HG02884 (cell line): ENCODE measurements around the gene CLCN5.

ENCODE experiments used
- ATAC-seq: cut with Tn5 transposase; IDR thresholded peaks from one replicate; pipeline ENCODE4 v1.9.1; 2021; ENCODE audit warnings: mild to moderate bottlenecking, moderate library complexity; ENCODE audit not compliant: unreplicated experiment

CLCN5 gene

DNA sequence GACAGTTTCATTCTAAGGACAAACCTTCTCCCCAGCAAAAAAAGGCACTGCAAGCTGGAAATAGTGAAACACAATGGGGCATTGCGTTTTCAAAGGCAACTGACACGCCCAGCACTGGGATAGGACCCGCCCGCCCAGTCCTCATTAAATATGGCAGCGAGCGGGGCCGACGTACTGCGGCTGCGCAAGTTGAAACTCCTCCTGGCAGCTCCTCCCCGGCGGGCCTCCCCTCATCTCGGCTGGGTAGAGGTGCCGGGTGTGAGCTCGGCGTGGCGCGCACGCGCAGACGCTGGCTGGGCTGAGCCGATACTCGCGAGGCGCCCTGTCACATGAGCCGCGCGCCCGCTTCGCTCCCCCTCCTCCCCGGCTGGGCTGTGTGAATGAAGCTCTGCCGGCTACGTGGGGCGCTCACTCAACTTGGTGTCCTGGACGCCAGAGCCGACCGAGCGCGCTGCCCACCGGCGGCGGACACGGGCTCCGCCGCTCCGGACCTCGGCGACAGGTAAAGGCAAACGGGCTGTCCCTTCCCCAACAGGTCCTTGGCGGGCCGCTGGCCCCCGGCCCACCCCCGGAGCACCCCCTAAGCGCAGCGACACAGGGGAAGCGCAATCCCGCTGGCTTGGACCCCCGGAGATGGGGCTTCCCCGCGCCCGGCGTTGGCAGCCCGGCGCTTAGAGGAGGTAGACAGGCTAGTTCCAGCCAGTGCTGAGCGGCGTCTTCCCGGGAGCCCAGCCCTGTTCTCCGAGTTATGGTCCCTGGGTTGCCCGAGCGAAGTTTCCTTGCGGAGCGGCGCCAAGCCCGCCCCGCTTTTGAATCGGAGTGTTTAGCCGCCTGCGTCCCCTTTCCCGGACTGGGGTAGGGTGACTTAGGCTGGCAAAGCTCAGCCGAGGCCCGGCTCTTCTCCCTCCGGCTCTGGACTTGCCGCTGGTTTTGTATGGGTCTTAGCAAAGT lies at the start of gene CLCN5:
CLCN5 (plus strand) TSS at position 306 of the 951 bp plus-strand sequence. CDS start 2,703 bp downstream, outside the sequence.
- ATAC-seq: peak; percentile 96

DNA sequence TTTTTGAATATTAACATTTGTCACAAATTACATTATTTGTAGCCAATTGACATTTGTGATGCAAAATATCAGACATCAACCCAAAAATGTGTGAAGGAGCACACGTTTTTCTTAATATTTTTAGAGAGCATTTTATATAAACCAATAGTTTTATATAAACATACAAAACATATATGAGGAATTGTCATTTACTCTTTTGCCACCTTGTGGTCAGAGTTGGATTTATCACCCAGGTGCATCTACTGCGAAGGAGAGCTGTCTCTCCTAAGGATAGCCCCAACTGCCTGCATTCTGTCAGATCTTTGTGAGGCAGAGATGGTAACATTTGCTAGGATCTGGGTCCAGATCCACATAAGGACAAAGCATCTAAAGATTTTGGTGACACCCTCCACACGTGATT lies 45.6 kb upstream of the CLCN5 start:
- ATAC-seq: no peak

DNA sequence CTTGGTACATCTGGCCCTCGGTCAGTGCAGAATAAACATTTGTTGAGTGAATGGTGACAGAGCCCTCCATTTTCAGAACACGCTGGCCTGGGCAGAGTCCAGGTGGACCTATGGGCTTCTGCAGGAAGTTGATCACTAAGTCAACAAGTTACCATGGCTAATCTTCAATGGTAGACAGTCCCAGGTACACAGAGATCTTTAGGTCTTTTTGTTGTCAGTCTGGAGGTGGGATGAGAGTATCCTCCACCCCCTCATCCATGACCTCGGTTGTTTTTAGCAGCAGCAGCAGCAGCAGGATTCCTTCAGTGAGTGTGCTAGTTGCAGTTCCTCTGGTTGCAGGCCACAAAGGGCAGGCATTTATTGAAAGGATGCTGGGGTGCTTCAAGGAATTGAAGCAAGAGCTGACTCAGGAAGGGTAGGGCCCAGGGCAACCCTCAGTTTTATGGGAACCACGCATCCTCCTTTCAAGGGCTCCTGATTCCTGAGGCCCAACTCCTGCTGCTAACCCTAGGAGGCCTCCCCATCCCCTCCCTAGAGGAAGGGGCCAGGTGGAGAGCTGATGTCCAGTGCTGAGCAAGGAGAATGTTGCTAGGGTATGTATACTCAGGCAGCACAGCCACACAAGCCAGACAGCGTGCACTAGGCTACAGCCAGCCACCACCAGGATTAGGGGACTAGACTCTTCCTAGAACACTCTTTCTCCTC lies 44.8 kb upstream of the CLCN5 start:
- no peak for ATAC-seq

DNA sequence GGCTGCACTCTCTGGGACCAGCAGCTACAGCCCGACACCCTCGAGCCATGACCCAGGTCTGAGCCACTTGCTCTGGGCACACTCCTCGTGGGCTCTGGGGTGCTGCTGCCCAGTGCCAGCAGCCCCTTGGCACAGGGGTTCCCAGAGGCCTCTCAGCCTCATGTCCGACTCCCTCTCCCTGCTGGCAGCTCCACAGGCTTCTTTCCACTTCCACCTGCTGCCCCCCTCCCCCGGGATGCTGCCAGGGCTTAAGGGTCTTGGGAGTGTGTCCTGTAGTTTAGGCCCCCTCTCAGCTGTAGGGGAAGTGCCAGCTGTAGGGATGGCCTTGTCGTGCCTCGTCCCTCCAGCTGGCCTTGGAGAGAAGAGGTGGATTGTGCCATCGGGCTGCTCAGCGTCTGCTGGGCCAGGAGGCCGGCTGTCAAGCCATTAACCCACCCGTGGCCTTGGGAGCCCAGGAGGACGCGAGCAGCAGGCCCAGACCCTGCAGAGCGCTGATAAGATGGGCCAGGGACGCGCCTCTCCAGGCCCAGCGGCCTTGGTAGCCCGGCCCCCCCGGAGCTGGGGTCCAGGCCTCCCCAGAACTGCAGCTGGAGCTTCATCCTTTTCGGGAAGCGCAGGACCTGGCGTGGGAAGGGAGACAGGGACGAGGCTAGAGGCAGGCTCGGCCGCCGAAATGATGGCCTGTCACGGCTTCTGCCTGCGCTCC lies 44.1 kb upstream of the CLCN5 start:
- ATAC-seq: no peak

DNA sequence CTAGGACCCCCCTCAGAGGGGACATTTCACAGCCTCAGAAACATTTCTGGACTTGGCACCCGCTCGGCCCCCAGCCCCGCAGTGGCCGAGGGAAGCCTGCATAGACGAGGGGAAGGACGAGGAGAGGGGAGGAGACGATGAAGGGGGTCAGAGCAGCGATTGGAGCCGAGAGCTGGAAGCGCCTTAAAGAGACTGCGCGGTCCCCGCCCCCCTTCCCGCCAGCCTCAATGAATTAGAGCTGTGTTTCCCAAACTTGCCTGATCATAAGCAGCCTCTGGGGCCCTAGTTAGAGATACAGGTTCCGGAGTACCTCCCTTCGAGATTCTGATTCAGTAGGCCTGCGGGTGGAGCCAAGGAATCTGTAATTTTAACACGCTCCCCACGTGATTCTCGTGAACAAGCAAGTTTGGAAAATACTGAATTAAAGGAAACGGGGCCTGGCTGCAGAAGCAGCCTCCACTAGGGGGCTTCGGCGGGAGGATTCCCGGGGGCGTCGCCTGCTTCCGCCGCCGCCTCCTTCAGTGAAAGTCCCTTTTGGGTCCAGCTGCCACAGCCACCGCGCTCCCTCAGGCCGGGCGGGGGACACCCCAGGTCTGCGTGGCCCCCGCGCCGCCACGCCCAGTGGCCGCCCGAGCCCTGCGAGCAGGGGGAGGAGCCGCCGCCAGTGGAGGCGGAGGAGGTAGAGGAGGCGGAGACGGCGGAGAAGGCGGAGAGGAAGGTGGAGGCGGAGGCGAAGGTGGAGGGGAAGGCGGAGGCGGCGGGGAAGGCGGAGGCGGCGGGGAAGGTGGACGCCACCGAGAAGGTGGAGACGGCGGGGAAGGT lies 43.4 kb upstream of the CLCN5 start, which contains the start of gene USP27X:
USP27X (plus strand) TSS at position 651 of the 822 bp plus-strand sequence. CDS start 824 bp downstream, outside the sequence.
- peak; percentile 79 for ATAC-seq

DNA sequence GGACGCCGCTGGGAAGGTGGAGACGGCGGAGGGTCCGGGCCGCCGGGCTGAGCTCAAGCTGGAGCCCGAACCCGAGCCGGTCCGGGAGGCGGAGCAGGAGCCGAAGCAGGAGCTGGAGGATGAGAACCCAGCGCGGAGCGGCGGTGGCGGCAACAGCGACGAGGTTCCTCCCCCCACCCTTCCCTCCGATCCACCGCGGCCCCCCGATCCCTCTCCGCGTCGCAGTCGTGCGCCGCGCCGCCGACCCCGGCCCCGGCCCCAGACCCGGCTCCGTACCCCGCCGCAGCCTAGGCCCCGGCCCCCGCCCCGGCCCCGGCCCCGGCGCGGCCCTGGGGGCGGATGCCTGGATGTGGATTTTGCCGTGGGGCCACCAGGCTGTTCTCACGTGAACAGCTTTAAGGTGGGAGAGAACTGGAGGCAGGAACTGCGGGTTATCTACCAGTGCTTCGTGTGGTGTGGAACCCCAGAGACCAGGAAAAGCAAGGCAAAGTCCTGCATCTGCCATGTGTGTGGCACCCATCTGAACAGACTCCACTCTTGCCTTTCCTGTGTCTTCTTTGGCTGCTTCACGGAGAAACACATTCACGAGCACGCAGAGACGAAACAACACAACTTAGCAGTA lies 42.6 kb upstream of the CLCN5 start:
- peak; percentile 5 for ATAC-seq

DNA sequence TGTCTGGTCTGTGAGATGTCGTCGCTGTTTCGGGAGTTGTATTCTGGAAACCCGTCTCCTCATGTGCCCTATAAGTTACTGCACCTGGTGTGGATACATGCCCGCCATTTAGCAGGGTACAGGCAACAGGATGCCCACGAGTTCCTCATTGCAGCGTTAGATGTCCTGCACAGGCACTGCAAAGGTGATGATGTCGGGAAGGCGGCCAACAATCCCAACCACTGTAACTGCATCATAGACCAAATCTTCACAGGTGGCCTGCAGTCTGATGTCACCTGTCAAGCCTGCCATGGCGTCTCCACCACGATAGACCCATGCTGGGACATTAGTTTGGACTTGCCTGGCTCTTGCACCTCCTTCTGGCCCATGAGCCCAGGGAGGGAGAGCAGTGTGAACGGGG lies 41.7 kb upstream of the CLCN5 start:
- ATAC-seq: no peak

DNA sequence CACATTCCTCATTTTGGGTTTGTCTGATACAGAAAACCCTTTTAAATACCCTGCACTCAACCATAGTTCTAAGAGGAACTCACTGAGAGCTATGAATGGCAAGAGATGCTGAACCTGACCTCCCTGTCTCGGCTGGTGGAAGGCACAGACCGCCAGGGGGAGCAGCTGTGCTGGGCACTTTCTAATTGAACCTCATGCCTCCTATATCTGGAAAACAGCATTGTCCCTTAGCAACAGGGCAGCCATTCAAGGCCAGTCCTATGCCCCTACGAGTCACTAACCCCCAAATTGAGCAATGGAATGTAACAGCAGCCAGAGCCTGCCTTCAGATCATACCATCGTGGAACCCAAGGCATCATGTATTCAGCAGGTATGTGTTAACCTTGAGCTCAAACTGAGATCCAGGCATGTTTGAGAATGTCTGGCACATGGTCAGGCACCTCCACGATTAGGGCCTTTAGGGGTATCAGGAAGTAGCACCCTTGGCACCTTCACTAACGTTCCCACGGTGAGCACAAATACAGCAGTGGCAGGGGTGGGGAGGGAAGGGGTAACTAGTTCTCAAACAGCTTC lies 38.0 kb upstream of the CLCN5 start:
- ATAC-seq: peak; percentile 55

DNA sequence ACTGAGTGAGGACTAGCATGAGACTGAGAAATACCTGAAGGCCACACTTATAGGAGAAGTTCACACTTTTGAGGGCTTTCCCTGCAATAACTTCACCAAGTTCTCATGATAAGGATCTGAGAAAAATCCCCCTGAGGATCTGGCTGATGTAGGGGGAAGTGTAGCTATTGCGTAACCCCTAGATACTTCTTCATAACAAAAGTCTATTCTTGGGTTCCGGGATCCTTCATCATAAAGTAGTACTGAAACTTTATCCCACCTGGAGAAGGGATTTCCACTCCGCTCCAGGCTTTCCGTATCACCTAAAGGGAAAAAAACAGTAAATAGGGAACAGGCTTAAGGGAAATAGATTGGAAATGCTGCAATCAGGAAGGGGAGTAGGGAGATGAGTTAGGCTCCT lies 29.9 kb upstream of the CLCN5 start:
- ATAC-seq: no peak

DNA sequence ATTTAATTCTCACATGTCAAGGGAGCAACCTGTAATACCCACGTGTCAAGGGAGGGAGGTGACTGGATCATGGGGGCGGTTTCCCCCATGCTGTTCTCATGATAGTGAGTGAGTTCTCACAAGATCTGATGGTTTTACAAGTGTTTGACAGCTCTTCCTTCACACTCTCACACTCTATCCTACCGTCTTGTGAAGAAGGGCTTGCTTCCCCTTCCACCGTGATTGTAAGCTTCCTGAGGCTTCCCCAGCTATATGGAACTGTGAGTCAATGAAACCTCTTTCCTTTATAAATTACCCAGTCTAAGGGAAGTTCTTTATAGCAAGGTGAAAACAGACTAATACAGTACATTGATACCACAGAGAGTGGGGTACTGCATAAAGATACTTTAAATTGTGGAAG lies 25.4 kb upstream of the CLCN5 start:
- ATAC-seq: no peak

DNA sequence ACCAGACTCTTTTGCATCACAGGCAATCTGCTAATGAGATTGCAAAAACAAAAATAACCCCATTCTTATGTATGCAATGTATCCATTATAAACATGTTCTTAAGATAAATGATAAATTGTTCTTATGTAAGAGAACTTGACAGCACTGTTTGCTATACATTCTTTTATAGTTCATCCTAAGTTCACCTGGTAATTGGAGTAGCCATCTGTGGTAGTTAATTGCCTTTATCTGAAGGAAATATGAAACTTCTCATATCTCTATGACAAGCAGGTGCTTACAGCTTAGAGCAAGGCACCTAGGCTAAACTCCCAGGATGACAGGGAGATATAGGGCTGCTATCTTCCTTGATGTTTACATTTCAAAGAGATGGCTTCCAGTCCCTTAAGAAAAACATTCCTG lies 21.3 kb upstream of the CLCN5 start:
- ATAC-seq: no peak

DNA sequence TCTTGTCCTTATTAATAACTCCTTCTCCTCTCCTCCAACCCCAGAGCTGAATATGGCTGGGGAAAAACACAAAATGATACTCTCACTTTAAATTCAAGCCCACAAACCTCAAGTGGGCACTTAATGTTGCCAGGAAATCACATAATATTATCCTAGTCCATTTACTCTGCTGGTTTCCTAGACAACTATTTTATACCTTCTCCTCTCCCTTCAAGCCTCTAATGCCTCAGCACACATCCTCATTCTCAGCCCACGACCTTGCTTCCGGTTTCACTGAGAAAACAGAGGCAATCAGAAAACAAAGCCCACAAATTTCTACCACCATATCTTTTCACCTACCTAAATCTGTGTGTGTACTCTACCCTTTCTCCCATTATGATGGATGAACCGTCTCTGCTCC lies 12.1 kb upstream of the CLCN5 start:
- ATAC-seq: peak; percentile 57

DNA sequence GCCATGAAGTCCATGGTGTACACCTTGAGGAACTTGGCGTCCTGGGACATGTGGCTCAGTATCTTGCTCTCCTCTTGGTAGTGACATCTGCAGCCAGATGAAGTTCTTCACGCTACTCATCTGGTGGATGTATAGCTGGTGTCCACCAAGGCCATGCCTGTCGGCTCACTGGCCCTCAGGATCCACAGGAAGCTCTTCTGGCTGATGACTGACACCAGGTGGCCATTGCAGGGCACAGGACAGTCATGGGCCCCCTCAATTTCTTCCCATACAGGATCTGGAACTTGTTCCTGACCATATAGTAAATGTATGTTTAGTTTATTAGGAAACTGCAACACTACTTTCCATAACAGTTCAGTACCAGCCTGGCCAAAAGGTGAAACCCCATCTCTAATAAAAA lies 10.3 kb upstream of the CLCN5 start:
- no peak for ATAC-seq

DNA sequence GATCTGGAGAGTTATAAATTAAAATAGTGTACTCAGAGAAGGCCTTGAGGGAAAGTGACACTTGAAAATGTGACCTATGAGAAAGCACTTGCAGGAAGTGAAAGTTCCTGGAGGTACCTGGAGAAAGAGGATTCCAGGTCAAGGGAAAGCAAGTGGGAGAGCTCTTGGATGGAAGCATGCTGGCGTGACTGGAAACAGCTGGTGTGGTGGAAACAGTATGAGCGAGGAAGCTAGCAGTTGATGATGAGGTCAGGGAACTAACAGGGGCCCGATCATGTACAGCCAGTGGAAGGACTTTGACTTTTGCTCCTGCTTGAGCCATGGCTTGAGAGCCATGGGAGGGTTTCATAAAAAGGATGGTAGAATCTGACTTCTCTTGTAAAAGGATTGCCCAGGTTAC lies 9.5 kb upstream of the CLCN5 start:
- no peak for ATAC-seq

DNA sequence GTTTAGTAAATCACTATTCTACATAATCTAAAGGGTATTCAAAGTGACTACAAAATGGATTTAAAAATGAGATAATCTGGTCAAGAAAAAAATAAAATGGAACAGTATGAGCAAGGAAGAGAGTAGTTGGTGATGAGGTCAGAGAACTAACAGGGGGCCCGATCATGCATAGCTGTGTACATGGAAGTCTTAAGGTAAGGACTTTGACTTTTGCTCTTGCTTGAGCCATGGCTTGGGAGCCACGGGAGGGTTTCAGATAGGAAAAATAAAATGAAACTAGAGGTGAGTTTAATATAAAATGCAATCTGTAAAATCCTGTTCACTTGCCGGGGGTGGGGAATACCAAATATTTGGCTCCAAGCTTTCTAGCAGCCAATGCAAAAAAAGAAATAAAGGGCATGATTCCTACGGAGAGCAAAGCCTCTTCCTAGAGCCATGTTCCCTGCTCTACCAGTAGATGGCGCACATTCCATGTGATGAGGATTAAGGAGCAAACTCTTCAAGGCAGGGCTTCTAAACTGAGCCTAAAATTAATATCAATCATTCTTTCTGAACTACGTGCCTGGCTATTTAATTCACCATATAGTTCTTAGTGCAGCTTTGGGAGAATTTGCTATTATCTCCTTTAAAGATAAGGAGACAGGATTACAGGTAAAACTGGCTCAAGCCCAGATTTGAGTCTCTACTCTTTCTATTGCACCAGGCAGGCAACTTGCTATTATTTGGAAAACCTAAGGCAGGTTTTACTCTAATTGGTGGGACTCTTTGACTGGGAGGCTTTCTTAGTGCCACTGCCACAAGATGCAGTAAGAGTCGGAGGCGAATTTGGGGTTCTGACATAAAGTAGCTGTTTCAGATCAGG lies 6.8 kb upstream of the CLCN5 start:
- ATAC-seq: no peak

DNA sequence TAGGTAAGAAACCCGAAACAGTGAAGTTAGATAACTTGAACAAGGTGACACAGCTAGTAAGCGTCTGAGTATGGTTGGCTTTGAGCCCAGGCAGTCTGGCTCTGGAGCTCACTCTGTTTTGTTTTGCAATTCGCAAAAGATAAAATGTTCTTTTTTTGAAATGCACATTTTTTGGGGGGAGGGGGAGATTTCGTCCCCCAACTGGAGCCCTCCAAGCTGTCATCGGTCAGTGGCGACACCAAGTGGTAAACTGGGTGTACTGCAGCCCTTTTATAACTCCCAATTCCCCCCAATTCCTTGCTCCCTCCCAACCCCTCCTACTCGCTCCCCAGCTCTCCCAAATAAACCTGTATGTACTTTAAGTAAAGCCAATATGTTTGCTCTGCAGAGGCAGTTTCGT lies 2.8 kb upstream of the CLCN5 start:
- ATAC-seq: no peak

DNA sequence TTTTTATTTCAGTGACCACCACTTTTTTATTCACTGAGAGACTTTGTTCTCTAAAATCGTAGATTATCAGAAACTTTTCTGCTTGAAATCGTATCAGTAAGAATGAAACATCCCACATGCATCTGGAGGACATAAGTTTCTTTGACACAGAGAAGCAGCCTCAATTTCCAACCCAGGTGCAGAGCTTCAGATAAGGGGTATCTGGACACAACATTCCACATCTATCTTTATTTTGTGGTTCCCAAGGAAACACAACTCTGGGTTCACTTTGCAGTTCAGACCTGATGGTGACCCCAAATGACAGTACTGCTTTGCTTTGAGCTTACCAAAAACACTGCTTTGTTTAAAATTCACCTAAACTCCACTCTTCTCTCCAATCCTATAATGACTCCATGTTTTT lies 1.3 kb upstream of the CLCN5 start:
- ATAC-seq: no peak

DNA sequence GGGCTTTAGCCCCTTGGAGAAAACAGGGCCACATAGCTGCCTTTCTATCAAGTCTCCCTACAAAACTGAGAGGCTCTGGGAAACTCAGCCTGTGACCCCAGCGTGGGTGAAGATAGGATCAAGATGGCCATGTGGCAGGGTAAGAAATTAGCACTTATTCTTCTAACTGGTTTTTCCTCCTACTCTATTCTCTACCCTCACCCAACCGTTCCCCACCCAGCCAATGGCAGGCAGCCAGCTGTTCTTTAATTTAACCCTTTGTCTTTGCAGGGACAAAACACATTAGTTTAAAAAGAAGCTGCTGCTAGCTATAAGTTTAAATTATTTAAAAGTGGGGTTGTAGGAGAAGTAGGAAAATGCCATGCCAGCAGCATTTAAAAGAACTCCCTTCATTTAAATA lies 2.8 kb downstream of the CLCN5 start:
- ATAC-seq: no peak

DNA sequence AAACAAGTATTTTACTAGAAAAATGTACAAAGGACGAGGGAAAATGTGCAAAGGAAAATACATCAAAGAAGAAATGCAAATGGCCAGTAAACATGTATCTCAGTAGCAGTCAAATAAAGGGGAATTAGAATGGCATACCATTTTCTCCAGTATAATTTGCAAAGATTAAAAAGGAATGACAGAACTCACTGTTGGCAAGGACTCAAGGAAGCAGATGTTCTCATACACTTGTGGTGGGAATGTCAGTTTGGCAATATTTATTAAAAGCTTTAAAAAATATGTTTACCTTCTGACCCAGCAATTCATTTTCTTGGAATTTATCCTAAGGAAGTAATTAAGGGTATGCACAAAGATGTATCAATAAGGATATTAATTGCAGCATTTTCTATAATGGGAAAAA lies 7.6 kb downstream of the CLCN5 start:
- ATAC-seq: no peak
